Neural cell (in vitro differentiated cells): Measurements from ENCODE around the gene CREB3L1. TPM values are rescaled to one million over a fixed set of nuclear protein-coding genes. Genes with fewer than 3 reads are reported as not detected.

Experiments used
- H2AFZ ChIP-seq: fragments of 200-600, 300-800 bp; sonication (generic), shearing (Covaris generic); 2 replicates; pipeline ENCODE4 v1.6.0; 2014; ENCODE audit warnings: low read depth, mild to moderate bottlenecking, antibody characterized with exemption, low read length, moderate library complexity
- H3F3A ChIP-seq: fragments of 200-600 bp; shearing (Covaris generic); 2 replicates; pipeline ENCODE4 v1.6.1; 2016; ENCODE audit warnings: mild to moderate bottlenecking, moderate library complexity, mixed read lengths, antibody characterized with exemption, low read length; ENCODE audit not compliant: insufficient read depth, poor library complexity, severe bottlenecking
- H3K27ac ChIP-seq: fragments of 200-600, 300-800 bp; sonication (generic), shearing (Covaris generic); 2 replicates; pipeline ENCODE4 v1.5.1; 2014; ENCODE audit warnings: mild to moderate bottlenecking, low read length, moderate library complexity
- H3K27me3 ChIP-seq: fragments of 300-800, 200-600 bp; sonication (generic), shearing (Covaris generic); 2 replicates; pipeline ENCODE4 v1.6.0; 2014; ENCODE audit warnings: mild to moderate bottlenecking, low read depth, low read length, moderate library complexity; ENCODE audit not compliant: insufficient read depth
- H3K36me3 ChIP-seq: fragments of 300-800, 200-600 bp; sonication (generic), shearing (Covaris generic); 2 replicates; pipeline ENCODE4 v1.5.1; 2014; ENCODE audit warnings: mild to moderate bottlenecking, antibody characterized with exemption, low read length, moderate library complexity; ENCODE audit not compliant: insufficient read depth
- H3K4me2 ChIP-seq: fragments of 300-800, 200-600 bp; sonication (generic), shearing (Covaris generic); 2 replicates; pipeline ENCODE4 v1.6.0; 2014; ENCODE audit warnings: mild to moderate bottlenecking, low read length
- H3K4me3 ChIP-seq: fragments of 300-800, 200-600 bp; sonication (generic), shearing (Covaris generic); 2 replicates; pipeline ENCODE4 v1.5.1; 2014; ENCODE audit warnings: mild to moderate bottlenecking, low read length, moderate library complexity
- H3K79me2 ChIP-seq: fragments of 200-600 bp; shearing (Covaris generic); replicated peaks from 2 replicates; pipeline ENCODE4 v1.6.0; 2014; ENCODE audit warnings: mild to moderate bottlenecking, low read length, moderate library complexity; ENCODE audit not compliant: insufficient read depth
- H3K9ac ChIP-seq: fragments of 300-800, 200-600 bp; sonication (generic), shearing (Covaris generic); 2 replicates; pipeline ENCODE4 v1.6.1; 2016; ENCODE audit warnings: mild to moderate bottlenecking, low read length, mixed read lengths
- H3K9me2 ChIP-seq: fragments of 200-600 bp; shearing (Covaris generic); 2 replicates; pipeline ENCODE4 v1.6.1; 2016; ENCODE audit warnings: mild to moderate bottlenecking, low read length, mixed read lengths; ENCODE audit not compliant: insufficient read depth
- H3K9me3 ChIP-seq: fragments of 200-600, 300-800 bp; sonication (generic), shearing (Covaris generic); 2 replicates; pipeline ENCODE4 v1.6.1; 2016; ENCODE audit warnings: mild to moderate bottlenecking, mixed run types, low read length, moderate library complexity, mixed read lengths
- H4K20me1 ChIP-seq: fragments of 200-600 bp; shearing (Covaris generic); 2 replicates; pipeline ENCODE4 v1.6.1; 2016; ENCODE audit warnings: mild to moderate bottlenecking, mixed run types; ENCODE audit not compliant: insufficient read depth
- CTCF ChIP-seq: fragments of 450-650 bp; IDR thresholded peaks from 2 replicates; pipeline ENCODE4 v1.5.1; 2014; ENCODE audit warnings: antibody characterized with exemption, mild to moderate bottlenecking, moderate library complexity; ENCODE audit not compliant: poor library complexity, severe bottlenecking
- EP300 ChIP-seq: fragments of 450-650 bp; conservative IDR thresholded peaks from 2 replicates; pipeline ENCODE4 v1.6.1; 2014; ENCODE audit warnings: antibody characterized with exemption, mild to moderate bottlenecking, moderate library complexity; ENCODE audit not compliant: poor library complexity, severe bottlenecking
- EZH2 ChIP-seq: fragments of 200-600, 300-800 bp; shearing (Covaris generic), sonication (generic); IDR thresholded peaks from 2 replicates; pipeline ENCODE4 v1.6.1; 2014; ENCODE audit warnings: antibody characterized with exemption, low read length, borderline replicate concordance, mild to moderate bottlenecking; ENCODE audit not compliant: insufficient read depth, poor library complexity, severe bottlenecking
- MXI1 ChIP-seq: fragments of 450-650 bp; conservative IDR thresholded peaks from 2 replicates; pipeline ENCODE4 v1.6.1; 2014; ENCODE audit warnings: antibody characterized with exemption, mild to moderate bottlenecking; ENCODE audit not compliant: poor library complexity, severe bottlenecking
- POLR2AphosphoS5 ChIP-seq: IDR thresholded peaks from 2 replicates; pipeline ENCODE4 v1.6.1; 2012
- RAD21 ChIP-seq: fragments of 450-650 bp; conservative IDR thresholded peaks from 2 replicates; pipeline ENCODE4 v1.6.1; 2014; ENCODE audit warnings: antibody characterized with exemption, mild to moderate bottlenecking, moderate library complexity
- REST ChIP-seq: IDR thresholded peaks from 2 replicates; pipeline ENCODE4 v1.6.1; 2012; ENCODE audit warnings: borderline replicate concordance
- SMC3 ChIP-seq: fragments of 450-650 bp; conservative IDR thresholded peaks from 2 replicates; pipeline ENCODE4 v1.6.1; 2014; ENCODE audit warnings: antibody characterized with exemption, mild to moderate bottlenecking, moderate library complexity; ENCODE audit not compliant: poor library complexity
- TAF1 ChIP-seq: IDR thresholded peaks from 2 replicates; pipeline ENCODE4 v1.6.1; 2012; ENCODE audit warnings: low read depth
- polyA plus RNA-seq: library from polyadenylated mRNA; depleted of rRNA; stranded (reverse); fragments of >200 nt; gene quantifications from 2 replicates; pipeline ENCODE4 v1.2.3, GENCODE V29; 2014

CREB3L1 gene
- polyA plus RNA-seq, 1 donor from 2014 or later = not detected

- H3K36me3 ChIP-seq = no peaks in the 10 kb centered on the region
- H3K79me2 ChIP-seq = no peaks in the 10 kb centered on the region
- H4K20me1 ChIP-seq = no peaks in the 10 kb centered on the region
- no peak overlapping the region for H3K9ac ChIP-seq
- H3K27me3 ChIP-seq = peaks cover 26% of the 10 kb centered on the region
- no peak for TF ChIP-seq TAF1
- TF ChIP-seq CTCF = no peak
- TF ChIP-seq POLR2AphosphoS5 = no peak
- TF ChIP-seq REST = no peak
- no peak for TF ChIP-seq MXI1
- TF ChIP-seq SMC3 = no peak
- no peak for TF ChIP-seq RAD21
- TF ChIP-seq EZH2 = no peak
- no peak for TF ChIP-seq EP300
- H2AFZ ChIP-seq = no peak overlapping the region
- H3K4me2 ChIP-seq = no peak overlapping the region
- peaks cover 9% of the 10 kb centered on the region for H3F3A ChIP-seq
- H3K4me3 ChIP-seq = no peak overlapping the region
- no peaks in the 10 kb centered on the region for H3K9me3 ChIP-seq
- H3K9me2 ChIP-seq = no peaks in the 10 kb centered on the region
- no peak overlapping the region for H3K27ac ChIP-seq
Measured at GRCh38 chr11:46236918-46237247, 40.6 kb upstream of the CREB3L1 start.

- Histone ChIP-seq H3K4me2 (no peak overlapping the region), H3K27ac (no peak overlapping the region), H4K20me1 (no peaks in the 10 kb centered on the region), H3K27me3 (peaks cover 26% of the 10 kb centered on the region), H2AFZ (no peak overlapping the region), H3K9me2 (no peaks in the 10 kb centered on the region), H3K9ac (peak overlapping the region; percentile 47), H3K9me3 (no peaks in the 10 kb centered on the region), H3K4me3 (peak overlapping the region; percentile 63), H3K36me3 (no peaks in the 10 kb centered on the region), H3F3A (peaks cover 9% of the 10 kb centered on the region), H3K79me2 (no peaks in the 10 kb centered on the region)
- no peak for TF ChIP-seq REST
- no peak for TF ChIP-seq SMC3
- no peak for TF ChIP-seq POLR2AphosphoS5
- no peak for TF ChIP-seq RAD21
Measured at GRCh38 chr11:46237248-46238077, 40.0 kb upstream of the CREB3L1 start.
